Measurements from ENCODE around the gene TTC16. TPM values are rescaled to one million over a fixed set of nuclear protein-coding genes. Genes with fewer than 3 reads are reported as not detected.

TTC16 gene
- total RNA-seq, 1 experiment from 2014 or later = not detected

GRCh38 chr9:127771570-127772189 lies 55.8 kb downstream of the TTC16 start:
- Histone ChIP-seq H3K4me1 (ENCODE audit: insufficient read depth, low read length) (peaks cover 8% of the 10 kb centered on the region), H3K4ac (ENCODE audit: low read depth, low read length) (no peak overlapping the region), H3K9ac (ENCODE audit: extremely low read depth, insufficient read length, low read length) (no peak overlapping the region), H2AFZ (ENCODE audit: low read length) (no peak overlapping the region), H2AK5ac (ENCODE audit: insufficient read length, low read length) (no peak overlapping the region), H3K56ac (ENCODE audit: insufficient read length, low read depth, low read length) (no peak overlapping the region), H3K14ac (ENCODE audit: insufficient read depth, low read length) (no peak overlapping the region), H2BK20ac (ENCODE audit: low read depth, low read length, poor library complexity, severe bottlenecking) (no peak overlapping the region), H3K9me3 (ENCODE audit: control insufficient read depth, low read depth, low read length) (no peaks in the 10 kb centered on the region), H3K23me2 (ENCODE audit: insufficient read length, low read depth, low read length, poor library complexity, severe bottlenecking) (peaks cover 8% of the 10 kb centered on the region), H4K20me1 (ENCODE audit: control insufficient read depth, insufficient read depth, insufficient read length) (no peaks in the 10 kb centered on the region), H4K8ac (replicated peaks; ENCODE audit: insufficient read length, low read depth, low read length) (no peak overlapping the region), H4K5ac (ENCODE audit: insufficient read length, low read depth, low read length) (no peak overlapping the region), H3K18ac (ENCODE audit: insufficient read length, low read depth, low read length) (no peak overlapping the region), H2BK15ac (ENCODE audit: low read depth, low read length) (no peak overlapping the region), H3K27me3 (ENCODE audit: insufficient read depth, low read length) (no peaks in the 10 kb centered on the region), H2BK12ac (ENCODE audit: insufficient read length, low read depth, low read length) (no peak overlapping the region), H3K23ac (ENCODE audit: insufficient read length, low read depth, low read length) (no peak overlapping the region), H3K4me2 (ENCODE audit: insufficient read depth, insufficient read length, low read length) (peak overlapping the region; percentile 60), H3K79me1 (ENCODE audit: insufficient read depth, low read depth, low read length, poor library complexity, severe bottlenecking) (no peaks in the 10 kb centered on the region), H3K79me2 (ENCODE audit: insufficient read depth, low read length) (no peaks in the 10 kb centered on the region), H3K27ac (ENCODE audit: insufficient read length, low read depth, low read length) (no peak overlapping the region), H2BK120ac (ENCODE audit: low read depth, low read length, poor library complexity, severe bottlenecking) (no peak overlapping the region), H3T11ph (ENCODE audit: low read length) (no peak overlapping the region), H4K91ac (ENCODE audit: insufficient read length, low read depth, low read length) (no peak overlapping the region), H2BK5ac (ENCODE audit: insufficient read length, low read length) (no peak overlapping the region)
- peak overlapping the region; percentile 74 to 87 for H3K4me3 Mint-ChIP-seq
- no CpG with 5 or more reads among the region's 19 CpGs for WGBS (ENCODE audit: extremely low coverage, insufficient read length, low lambda C conversion rate)
- peaks cover 6% of the 10 kb centered on the region for H3K27me3 Mint-ChIP-seq (ENCODE audit: low read depth)
- no peak overlapping the region for H3K27ac Mint-ChIP-seq
- TF ChIP-seq CTCF (conservative IDR thresholded peaks at IDR 0.05) = no peak
- no peak for DNase-seq
- H3K9me3 Mint-ChIP-seq = no peaks in the 10 kb centered on the region
- no peaks in the 10 kb centered on the region for H3K36me3 Mint-ChIP-seq (ENCODE audit: insufficient read depth in 1 of 3, low read depth in 3 of 3)
- H3K4me1 Mint-ChIP-seq = peaks cover 34 to 41% of the 10 kb centered on the region in 2 experiments
